CD4-positive, alpha-beta memory T cell (primary cell): Measurements from ENCODE around the gene KDM5C. TPM values are rescaled to one million over a fixed set of nuclear protein-coding genes. Genes with fewer than 3 reads are reported as not detected.
A peak's percentile ranks its signal among the peaks of the same experiment; 100 is the strongest.

Experiments
- CTCF ChIA-PET: fragments of 350-600 bp; sonication (Branson Sonifier 250); formaldehyde crosslinking; loops from one replicate; lab custom pipeline; 2021; ENCODE audit warnings: inconsistent platforms; ENCODE audit not compliant: partially characterized antibody; lab: Charles Lee
- POLR2A ChIA-PET: fragments of 350-600 bp; sonication (Branson Sonifier 250); formaldehyde crosslinking; loops from one replicate; lab custom pipeline; 2021; ENCODE audit not compliant: partially characterized antibody; lab: Charles Lee
- DNase-seq, 5 donors: peaks; one replicate each; pipeline versions ENCODE4 v3.0.0 to v3.0.0-alpha.2; 2020 to 2022; ENCODE audit warnings: mixed read lengths in 1 of 5
- H3K27ac ChIP-seq: one replicate; pipeline ENCODE4 v1.7.0; 2013; ENCODE audit warnings: low read depth, low read length
- H3K27me3 ChIP-seq: 2 replicates; pipeline ENCODE4 v1.7.0; 2013; ENCODE audit warnings: mild to moderate bottlenecking, low read length, moderate library complexity; ENCODE audit not compliant: insufficient read depth
- H3K36me3 ChIP-seq: 2 replicates; pipeline ENCODE4 v1.7.0; 2013; ENCODE audit warnings: mild to moderate bottlenecking, low read length, moderate library complexity; ENCODE audit not compliant: insufficient read depth
- H3K4me1 ChIP-seq: 2 replicates; pipeline ENCODE4 v1.7.0; 2013; ENCODE audit warnings: mild to moderate bottlenecking, low read length, moderate library complexity; ENCODE audit not compliant: insufficient read depth
- H3K4me3 ChIP-seq, 2 donors: one replicate each; pipeline ENCODE4 v1.7.0; 2013; ENCODE audit warnings: low read length in 2 of 2, mild to moderate bottlenecking in 1 of 2
- H3K9me3 ChIP-seq, 2 donors: one replicate each; pipeline ENCODE4 v1.7.0; 2013; ENCODE audit warnings: low read length in 2 of 2, control low read depth in 1 of 2; ENCODE audit not compliant: control insufficient read depth in 1 of 2
- H3K27ac Mint-ChIP-seq, 7 donors: one replicate each; pipeline ENCODE4 v1.8.0; 2020 to 2021; ENCODE audit warnings: mixed read lengths in 7 of 7, mild to moderate bottlenecking in 6 of 7, inconsistent platforms in 3 of 7, moderate library complexity in 3 of 7
- H3K27me3 Mint-ChIP-seq, 2 donors: one replicate each; pipeline ENCODE4 v1.8.0; 2020 to 2021; ENCODE audit warnings: mixed read lengths in 2 of 2
- H3K36me3 Mint-ChIP-seq, 2 donors: one replicate each; pipeline ENCODE4 v1.8.0; 2020 to 2021; ENCODE audit warnings: mixed read lengths in 2 of 2, inconsistent platforms in 1 of 2, mild to moderate bottlenecking in 1 of 2
- H3K4me1 Mint-ChIP-seq, 4 donors: one replicate each; pipeline ENCODE4 v1.8.0; 2020 to 2021; ENCODE audit warnings: mixed read lengths in 4 of 4, mild to moderate bottlenecking in 1 of 4
- H3K4me3 Mint-ChIP-seq, 8 donors: one replicate each; pipeline ENCODE4 v1.8.0; 2020 to 2021; ENCODE audit warnings: mixed read lengths in 8 of 8, mild to moderate bottlenecking in 7 of 8, moderate library complexity in 6 of 8, inconsistent platforms in 3 of 8
- H3K9me3 Mint-ChIP-seq, 8 donors: one replicate each; pipeline ENCODE4 v1.8.0; 2020 to 2021; ENCODE audit warnings: mixed read lengths in 8 of 8, mild to moderate bottlenecking in 5 of 8, inconsistent platforms in 3 of 8, moderate library complexity in 1 of 8
- intact Hi-C: fragments of 100-400 bp; cut with micrococcal nuclease; formaldehyde crosslinking; loops from one replicate; pipeline ENCODE4 v1.15.1; 2023
- polyA plus RNA-seq, 2 donors: library from polyadenylated mRNA; unstranded; fragments of 300-500 nt; fragmentation: Illumina TruSeq; gene quantifications; one replicate each; pipeline ENCODE4 v1.2.3, GENCODE V29; 2021
- total RNA-seq, 2 experiments: library from RNA; stranded (reverse); gene quantifications; one replicate each; pipeline ENCODE4 v1.2.3, GENCODE V29; 2021

Gene KDM5C
- total and polyA plus RNA-seq, 4 experiments from 2014 or later, result 8.0 to 127 (median 73.3) TPM

GRCh38 chrX:53249408-53250042 is 24.5 kb upstream of the KDM5C start:
- no peak overlapping the region for H3K4me3 ChIP-seq
- H3K36me3 Mint-ChIP-seq, result no peaks in the 10 kb centered on the region
- no peak overlapping the region for H3K27ac ChIP-seq
- DNase-seq, result no peak
- no peaks in the 10 kb centered on the region for H3K4me1 Mint-ChIP-seq
- H3K36me3 ChIP-seq, result no peaks in the 10 kb centered on the region
- H3K27ac Mint-ChIP-seq, result no peak overlapping the region
- ChIA-PET CTCF (no interaction called here), POLR2A (no interaction called here)
- H3K4me1 ChIP-seq, result no peaks in the 10 kb centered on the region
- intact Hi-C loops, result no loop called here
- no peaks in the 10 kb centered on the region for H3K9me3 ChIP-seq
- no peaks in the 10 kb centered on the region for H3K27me3 ChIP-seq
- H3K27me3 Mint-ChIP-seq, result no peaks in the 10 kb centered on the region
- no peak overlapping the region for H3K4me3 Mint-ChIP-seq
- no peaks in the 10 kb centered on the region for H3K9me3 Mint-ChIP-seq

GRCh38 chrX:53247928-53248327 is 22.9 kb upstream of the KDM5C start:
- no peak for DNase-seq
- Histone ChIP-seq H3K9me3 (no peaks in the 10 kb centered on the region), H3K27me3 (no peaks in the 10 kb centered on the region), H3K4me1 (no peaks in the 10 kb centered on the region), H3K36me3 (no peaks in the 10 kb centered on the region), H3K27ac (no peak overlapping the region), H3K4me3 (no peak overlapping the region)
- Mint-ChIP-seq H3K4me3 (no peak overlapping the region), H3K27me3 (no peaks in the 10 kb centered on the region), H3K36me3 (no peaks in the 10 kb centered on the region), H3K4me1 (no peaks in the 10 kb centered on the region), H3K9me3 (no peaks in the 10 kb centered on the region), H3K27ac (peak overlapping the region in 1 of 7 donors; percentile 19)
- ChIA-PET CTCF (no interaction called here), POLR2A (no interaction called here)
- intact Hi-C loops, result no loop called here

GRCh38 chrX:53246231-53246630 is 21.2 kb upstream of the KDM5C start:
- CTCF ChIA-PET, result no interaction called here
- no peaks in the 10 kb centered on the region for H3K9me3 ChIP-seq
- POLR2A ChIA-PET, result interaction anchor here (1.2 kb wide), 1 partner anchor 21 kb away, joined by 3 read pairs; the partner anchor contains the start of gene KDM5C
- no peaks in the 10 kb centered on the region for H3K27me3 ChIP-seq
- Mint-ChIP-seq H3K4me3 (no peak overlapping the region), H3K36me3 (no peaks in the 10 kb centered on the region), H3K9me3 (no peaks in the 10 kb centered on the region), H3K4me1 (no peaks in the 10 kb centered on the region), H3K27me3 (no peaks in the 10 kb centered on the region), H3K27ac (no peak overlapping the region)
- intact Hi-C loops, result no loop called here
- no peaks in the 10 kb centered on the region for H3K36me3 ChIP-seq
- H3K27ac ChIP-seq, result no peak overlapping the region
- no peak for DNase-seq
- no peaks in the 10 kb centered on the region for H3K4me1 ChIP-seq
- H3K4me3 ChIP-seq, result no peak overlapping the region

GRCh38 chrX:53244610-53245009 is 19.6 kb upstream of the KDM5C start:
- no peaks in the 10 kb centered on the region for H3K9me3 ChIP-seq
- CTCF ChIA-PET, result interaction anchor here (1.0 to 1.2 kb wide), 2 partner anchors 8 to 14 kb away, joined by 3 to 4 read pairs; no protein-coding TSS in a partner anchor
- H3K36me3 ChIP-seq, result no peaks in the 10 kb centered on the region
- no peaks in the 10 kb centered on the region for H3K4me1 ChIP-seq
- Mint-ChIP-seq H3K36me3 (no peaks in the 10 kb centered on the region), H3K4me1 (no peaks in the 10 kb centered on the region), H3K27ac (no peak overlapping the region), H3K27me3 (no peaks in the 10 kb centered on the region), H3K4me3 (no peak overlapping the region), H3K9me3 (no peaks in the 10 kb centered on the region)
- no peaks in the 10 kb centered on the region for H3K27me3 ChIP-seq
- H3K4me3 ChIP-seq, result no peak overlapping the region
- DNase-seq, result no peak
- H3K27ac ChIP-seq, result no peak overlapping the region
- intact Hi-C loops, result no loop called here
- POLR2A ChIA-PET, result no interaction called here

DNA sequence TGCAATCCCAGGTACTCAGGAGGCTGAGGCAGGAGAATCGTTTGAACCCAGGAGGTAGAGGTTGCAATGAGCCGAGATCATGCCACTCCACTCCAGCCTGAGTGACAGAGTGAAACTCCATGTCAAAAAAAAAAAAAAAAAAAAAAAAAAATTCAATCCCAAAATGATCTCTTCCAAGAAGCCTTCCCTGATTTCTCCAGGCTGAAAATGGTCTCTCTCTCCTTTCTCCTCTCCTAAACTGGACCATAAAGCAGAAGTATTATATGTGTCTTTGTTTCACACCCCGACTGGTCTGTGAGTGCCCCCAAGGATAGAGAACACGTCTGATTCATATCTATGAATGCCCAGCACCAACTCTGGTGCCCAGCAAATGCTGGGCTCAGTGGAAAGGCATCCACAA is 17.3 kb upstream of the KDM5C start:
- H3K36me3 ChIP-seq, result no peaks in the 10 kb centered on the region
- Mint-ChIP-seq H3K4me1 (no peaks in the 10 kb centered on the region), H3K27ac (no peak overlapping the region), H3K4me3 (no peak overlapping the region), H3K9me3 (no peaks in the 10 kb centered on the region), H3K27me3 (no peaks in the 10 kb centered on the region), H3K36me3 (no peaks in the 10 kb centered on the region)
- DNase-seq, result no peak
- H3K4me3 ChIP-seq, result no peak overlapping the region
- H3K27me3 ChIP-seq, result no peaks in the 10 kb centered on the region
- no peaks in the 10 kb centered on the region for H3K9me3 ChIP-seq
- intact Hi-C loops, result no loop called here
- ChIA-PET POLR2A (no interaction called here), CTCF (no interaction called here)
- no peak overlapping the region for H3K27ac ChIP-seq
- no peaks in the 10 kb centered on the region for H3K4me1 ChIP-seq

- Mint-ChIP-seq H3K4me3 (no peak overlapping the region), H3K4me1 (no peaks in the 10 kb centered on the region), H3K36me3 (no peaks in the 10 kb centered on the region), H3K27ac (no peak overlapping the region), H3K9me3 (no peaks in the 10 kb centered on the region), H3K27me3 (no peaks in the 10 kb centered on the region)
- Histone ChIP-seq H3K27me3 (no peaks in the 10 kb centered on the region), H3K4me3 (no peak overlapping the region), H3K36me3 (no peaks in the 10 kb centered on the region), H3K27ac (no peak overlapping the region), H3K4me1 (no peaks in the 10 kb centered on the region), H3K9me3 (no peaks in the 10 kb centered on the region)
- no peak for DNase-seq
- CTCF ChIA-PET, result no interaction called here
- intact Hi-C loops, result no loop called here
- POLR2A ChIA-PET, result no interaction called here
Observed at GRCh38 chrX:53241558-53241957, 16.6 kb upstream of the KDM5C start.

DNA sequence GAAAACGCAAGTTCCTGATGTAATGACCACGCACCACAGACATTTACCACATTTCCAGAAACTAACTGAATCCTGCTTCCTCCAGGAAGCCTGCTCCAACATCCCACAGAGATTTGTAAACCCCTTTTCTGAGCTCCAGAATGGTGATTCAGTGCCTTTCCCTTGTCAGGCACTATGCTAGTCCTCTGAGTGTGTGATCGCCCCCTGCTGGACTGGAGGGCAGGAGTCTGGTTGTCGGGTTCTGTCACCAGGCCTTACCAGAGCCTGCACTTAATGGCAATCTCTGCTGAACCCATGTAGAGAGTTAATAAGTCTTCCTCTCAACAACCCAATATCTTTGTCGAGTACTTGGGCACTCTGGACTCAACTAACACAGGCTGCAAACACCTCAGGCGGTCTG is 14.5 kb upstream of the KDM5C start:
- Mint-ChIP-seq H3K36me3 (no peaks in the 10 kb centered on the region), H3K4me1 (no peaks in the 10 kb centered on the region), H3K4me3 (no peak overlapping the region), H3K27me3 (no peaks in the 10 kb centered on the region), H3K27ac (no peak overlapping the region), H3K9me3 (no peaks in the 10 kb centered on the region)
- Histone ChIP-seq H3K27me3 (no peaks in the 10 kb centered on the region), H3K9me3 (no peaks in the 10 kb centered on the region), H3K4me3 (no peak overlapping the region), H3K36me3 (no peaks in the 10 kb centered on the region), H3K27ac (no peak overlapping the region), H3K4me1 (no peaks in the 10 kb centered on the region)
- peak in 1 of 5 donors; percentile 11 for DNase-seq
- intact Hi-C loops, result no loop called here
- POLR2A ChIA-PET, result interaction anchor here (1.1 kb wide), 1 partner anchor 14 kb away, joined by 3 read pairs; the partner anchor contains the start of gene KDM5C
- CTCF ChIA-PET, result no interaction called here
